ENCODE results near the gene SLC50A1. TPM values are rescaled to one million over a fixed set of nuclear protein-coding genes. Genes with fewer than 3 reads are reported as not detected.
"Not testable (repeated sequence)": the region's sequence is repeated elsewhere in the genome, so short reads cannot be mapped to it uniquely, and the experiment has no call there.

SLC50A1 gene
- total and polyA plus RNA-seq, 2 donors: 25.7 to 54.5 TPM

DNA sequence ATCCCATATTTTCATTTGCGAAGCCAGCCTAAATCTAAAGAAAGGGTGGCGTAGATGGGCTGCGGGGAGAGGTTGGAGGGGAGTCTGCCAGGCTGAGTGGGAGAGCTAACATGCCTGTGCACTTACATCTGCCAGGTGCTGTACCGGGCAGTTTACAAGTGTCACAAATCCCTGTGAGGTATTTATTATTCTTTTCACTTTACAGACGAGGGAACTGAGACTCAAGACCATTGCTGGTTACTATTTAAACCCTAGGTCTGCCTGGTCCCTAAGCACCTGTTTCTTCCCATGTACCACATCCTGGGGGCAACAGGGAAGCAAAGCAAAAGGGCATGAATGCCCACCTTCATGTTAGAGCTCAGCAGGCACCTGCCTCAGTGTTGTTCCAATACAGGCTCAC is 27.4 kb upstream of the SLC50A1 start:
- no peaks in the 10 kb centered on the region for H3K4me1 ChIP-seq (ENCODE audit: control insufficient read depth in 2 of 2, insufficient read depth in 2 of 2, low read length in 2 of 2)
- DNase-seq (ENCODE audit: low read depth in 6 of 9, low spot score in 9 of 9): no peak
- 95% methylated on average over 5 of the region's 5 CpGs for WGBS
- no peaks in the 10 kb centered on the region for H3K36me3 ChIP-seq (ENCODE audit: control insufficient read depth in 2 of 2, insufficient read depth in 2 of 2, low read length in 1 of 2)
- H3K4me3 ChIP-seq (ENCODE audit: low read length in 2 of 2): no peak overlapping the region
- peaks cover 0 to 3% of the 10 kb centered on the region in 2 donors for H3K9me3 ChIP-seq (ENCODE audit: control insufficient read depth in 2 of 2, insufficient read depth in 1 of 2, low read length in 1 of 2)
- no peaks in the 10 kb centered on the region for H3K27me3 ChIP-seq (ENCODE audit: control insufficient read depth in 2 of 2, insufficient read depth in 1 of 2, low read length in 1 of 2)
- no peak overlapping the region for H3K27ac ChIP-seq (ENCODE audit: low read depth in 1 of 2, low read length in 1 of 2)

DNA sequence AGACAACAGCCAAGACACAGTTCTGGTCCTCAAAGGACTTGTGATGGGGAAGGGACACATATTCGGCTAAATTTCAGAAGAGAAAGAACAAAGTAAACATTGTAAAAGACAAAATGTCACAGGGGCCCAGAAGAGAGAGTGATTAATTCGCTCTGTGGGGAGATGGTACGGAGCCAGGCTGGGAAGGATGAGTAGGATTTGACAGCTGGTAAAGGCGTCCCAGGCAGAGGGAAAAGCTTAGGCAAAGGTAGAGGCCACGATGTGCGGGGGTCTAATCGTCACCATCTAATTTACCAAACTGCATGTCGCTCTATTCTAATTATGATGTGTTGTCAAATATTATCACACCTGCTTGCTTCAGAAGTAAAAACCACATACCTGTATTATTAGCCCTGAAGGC is 25.3 kb upstream of the SLC50A1 start:
- no peaks in the 10 kb centered on the region for H3K4me1 ChIP-seq (ENCODE audit: control insufficient read depth in 2 of 2, insufficient read depth in 2 of 2, low read length in 2 of 2)
- H3K27ac ChIP-seq (ENCODE audit: low read depth in 1 of 2, low read length in 1 of 2): no peak overlapping the region
- H3K27me3 ChIP-seq (ENCODE audit: control insufficient read depth in 2 of 2, insufficient read depth in 1 of 2, low read length in 1 of 2): no peaks in the 10 kb centered on the region
- no peak overlapping the region for H3K4me3 ChIP-seq (ENCODE audit: low read length in 2 of 2)
- DNase-seq (ENCODE audit: low read depth in 6 of 9, low spot score in 9 of 9): no peak
- H3K36me3 ChIP-seq (ENCODE audit: control insufficient read depth in 2 of 2, insufficient read depth in 2 of 2, low read length in 1 of 2): no peaks in the 10 kb centered on the region
- WGBS: 96% methylated on average over 8 of the region's 8 CpGs
- H3K9me3 ChIP-seq (ENCODE audit: control insufficient read depth in 2 of 2, insufficient read depth in 1 of 2, low read length in 1 of 2): peaks cover 0 to 3% of the 10 kb centered on the region in 2 donors

DNA sequence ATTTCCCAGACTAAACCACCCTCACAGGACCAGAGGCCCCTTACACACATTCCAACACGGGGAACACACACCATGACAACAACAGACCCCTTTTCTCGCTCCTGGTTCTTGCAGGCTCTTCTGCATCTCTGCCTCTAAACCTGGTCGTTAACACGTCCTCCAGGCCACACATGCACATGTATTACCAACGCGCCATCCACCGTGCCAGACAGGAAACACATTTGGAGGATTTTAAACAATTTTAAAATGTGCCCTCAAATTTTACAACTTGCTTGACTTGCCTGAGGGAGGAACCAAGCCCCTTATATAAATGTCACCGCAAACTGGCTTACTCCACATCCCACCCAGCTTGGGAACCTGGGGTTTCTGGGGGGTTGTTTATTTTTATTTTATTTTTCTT is 24.8 kb upstream of the SLC50A1 start:
- DNase-seq (ENCODE audit: low read depth in 6 of 9, low spot score in 9 of 9): no peak
- H3K4me1 ChIP-seq (ENCODE audit: control insufficient read depth in 2 of 2, insufficient read depth in 2 of 2, low read length in 2 of 2): no peaks in the 10 kb centered on the region
- H3K27ac ChIP-seq (ENCODE audit: low read depth in 1 of 2, low read length in 1 of 2): no peak overlapping the region
- H3K36me3 ChIP-seq (ENCODE audit: control insufficient read depth in 2 of 2, insufficient read depth in 2 of 2, low read length in 1 of 2): no peaks in the 10 kb centered on the region
- H3K4me3 ChIP-seq (ENCODE audit: low read length in 2 of 2): no peak overlapping the region
- no peaks in the 10 kb centered on the region for H3K27me3 ChIP-seq (ENCODE audit: control insufficient read depth in 2 of 2, insufficient read depth in 1 of 2, low read length in 1 of 2)
- WGBS: 28% methylated on average over 8 of the region's 8 CpGs
- H3K9me3 ChIP-seq (ENCODE audit: control insufficient read depth in 2 of 2, insufficient read depth in 1 of 2, low read length in 1 of 2): peaks cover 0 to 3% of the 10 kb centered on the region in 2 donors

DNA sequence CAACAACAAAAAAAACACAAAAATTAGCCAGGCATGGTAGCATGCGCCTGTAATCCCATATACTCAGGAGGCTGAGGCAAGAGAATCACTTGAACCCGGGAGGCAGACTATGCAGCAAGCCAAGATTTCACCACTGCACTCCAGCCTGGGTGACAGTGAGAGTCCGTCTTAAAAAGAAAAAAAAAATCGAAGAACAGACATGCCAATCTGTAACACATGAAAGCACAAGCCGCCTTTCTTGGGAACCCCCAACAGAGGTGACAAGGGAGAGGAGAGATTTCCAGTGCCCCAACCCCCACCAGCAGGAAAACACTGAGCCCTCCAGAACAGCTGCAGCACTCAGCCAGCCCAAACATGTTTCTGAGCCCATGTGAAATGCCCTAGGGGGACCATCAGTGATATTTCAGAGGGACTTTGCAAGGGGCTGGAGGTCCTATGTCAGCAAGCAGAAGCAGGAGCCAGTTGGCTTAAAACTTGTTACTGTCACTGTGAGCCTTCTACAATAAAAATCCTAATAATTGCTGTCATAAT is 22.1 kb upstream of the SLC50A1 start:
- no peak for DNase-seq (ENCODE audit: low read depth in 6 of 9, low spot score in 9 of 9)
- no peaks in the 10 kb centered on the region for H3K36me3 ChIP-seq (ENCODE audit: control insufficient read depth in 2 of 2, insufficient read depth in 2 of 2, low read length in 1 of 2)
- no peak overlapping the region for H3K4me3 ChIP-seq (ENCODE audit: low read length in 2 of 2)
- no peak overlapping the region for H3K27ac ChIP-seq (ENCODE audit: low read depth in 1 of 2, low read length in 1 of 2)
- no peaks in the 10 kb centered on the region for H3K4me1 ChIP-seq (ENCODE audit: control insufficient read depth in 2 of 2, insufficient read depth in 2 of 2, low read length in 2 of 2)
- peaks cover 0 to 13% of the 10 kb centered on the region in 2 donors for H3K27me3 ChIP-seq (ENCODE audit: control insufficient read depth in 2 of 2, insufficient read depth in 1 of 2, low read length in 1 of 2)
- peaks cover 0 to 3% of the 10 kb centered on the region in 2 donors for H3K9me3 ChIP-seq (ENCODE audit: control insufficient read depth in 2 of 2, insufficient read depth in 1 of 2, low read length in 1 of 2)
- 92% methylated on average over 5 of the region's 5 CpGs for WGBS

GRCh38 chr1:155116113-155116764 is 19.4 kb upstream of the SLC50A1 start:
- no peaks in the 10 kb centered on the region for H3K4me1 ChIP-seq (ENCODE audit: control insufficient read depth in 2 of 2, insufficient read depth in 2 of 2, low read length in 2 of 2)
- no peak for DNase-seq (ENCODE audit: low read depth in 6 of 9, low spot score in 9 of 9)
- 94% methylated on average over 5 of the region's 5 CpGs for WGBS
- H3K4me3 ChIP-seq (ENCODE audit: low read length in 2 of 2): no peak overlapping the region
- peaks cover 0 to 3% of the 10 kb centered on the region in 2 donors for H3K9me3 ChIP-seq (ENCODE audit: control insufficient read depth in 2 of 2, insufficient read depth in 1 of 2, low read length in 1 of 2)
- H3K27ac ChIP-seq (ENCODE audit: low read depth in 1 of 2, low read length in 1 of 2): no peak overlapping the region
- H3K27me3 ChIP-seq (ENCODE audit: control insufficient read depth in 2 of 2, insufficient read depth in 1 of 2, low read length in 1 of 2): peaks cover 0 to 28% of the 10 kb centered on the region in 2 donors
- H3K36me3 ChIP-seq (ENCODE audit: control insufficient read depth in 2 of 2, insufficient read depth in 2 of 2, low read length in 1 of 2): no peaks in the 10 kb centered on the region

GRCh38 chr1:155117610-155118009 is 18.0 kb upstream of the SLC50A1 start:
- no peak overlapping the region for H3K4me3 ChIP-seq (ENCODE audit: low read length in 2 of 2)
- H3K27ac ChIP-seq (ENCODE audit: low read depth in 1 of 2, low read length in 1 of 2): no peak overlapping the region
- H3K36me3 ChIP-seq (ENCODE audit: control insufficient read depth in 2 of 2, insufficient read depth in 2 of 2, low read length in 1 of 2): no peaks in the 10 kb centered on the region
- H3K27me3 ChIP-seq (ENCODE audit: control insufficient read depth in 2 of 2, insufficient read depth in 1 of 2, low read length in 1 of 2): peaks cover 0 to 36% of the 10 kb centered on the region in 2 donors
- no peaks in the 10 kb centered on the region for H3K9me3 ChIP-seq (ENCODE audit: control insufficient read depth in 2 of 2, insufficient read depth in 1 of 2, low read length in 1 of 2)
- 84% methylated on average over 4 of the region's 4 CpGs for WGBS
- no peak for DNase-seq (ENCODE audit: low read depth in 6 of 9, low spot score in 9 of 9)
- no peaks in the 10 kb centered on the region for H3K4me1 ChIP-seq (ENCODE audit: control insufficient read depth in 2 of 2, insufficient read depth in 2 of 2, low read length in 2 of 2)

- H3K9me3 ChIP-seq (ENCODE audit: control insufficient read depth in 2 of 2, insufficient read depth in 1 of 2, low read length in 1 of 2); H3K4me3 ChIP-seq (ENCODE audit: low read length in 2 of 2); H3K36me3 ChIP-seq (ENCODE audit: control insufficient read depth in 2 of 2, insufficient read depth in 2 of 2, low read length in 1 of 2); H3K4me1 ChIP-seq (ENCODE audit: control insufficient read depth in 2 of 2, insufficient read depth in 2 of 2, low read length in 2 of 2); H3K27ac ChIP-seq (ENCODE audit: low read depth in 1 of 2, low read length in 1 of 2); DNase-seq (ENCODE audit: low read depth in 6 of 9, low spot score in 9 of 9): not testable (repeated sequence)
- WGBS: 93% methylated on average over 7 of the region's 7 CpGs
- peaks cover 0 to 36% of the 10 kb centered on the region in 2 donors for H3K27me3 ChIP-seq (ENCODE audit: control insufficient read depth in 2 of 2, insufficient read depth in 1 of 2, low read length in 1 of 2)
Observed at GRCh38 chr1:155118090-155118489, 17.6 kb upstream of the SLC50A1 start.

DNA sequence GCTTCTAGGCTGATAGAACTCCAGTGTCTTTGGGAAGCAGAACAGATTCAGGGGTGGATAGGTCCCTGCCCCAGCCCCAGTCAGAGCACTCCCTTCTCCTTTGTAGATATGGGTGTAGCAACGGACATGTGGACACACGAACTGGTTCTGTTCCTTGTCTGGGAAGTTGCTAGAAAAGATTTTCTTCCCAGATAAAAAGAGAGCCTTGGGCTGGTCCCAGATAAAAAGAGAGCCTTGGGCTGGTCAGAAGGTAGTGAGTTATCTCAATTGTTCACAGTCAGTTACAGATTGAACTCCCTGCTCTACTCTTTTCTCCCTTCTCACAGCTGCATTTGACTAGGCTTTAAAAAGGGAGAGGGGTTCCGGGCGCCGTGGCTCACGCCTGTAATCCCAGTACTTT is 15.4 kb upstream of the SLC50A1 start:
- H3K9me3 ChIP-seq (ENCODE audit: control insufficient read depth in 2 of 2, insufficient read depth in 1 of 2, low read length in 1 of 2): no peaks in the 10 kb centered on the region
- no peaks in the 10 kb centered on the region for H3K36me3 ChIP-seq (ENCODE audit: control insufficient read depth in 2 of 2, insufficient read depth in 2 of 2, low read length in 1 of 2)
- H3K27me3 ChIP-seq (ENCODE audit: control insufficient read depth in 2 of 2, insufficient read depth in 1 of 2, low read length in 1 of 2): peaks cover 0 to 53% of the 10 kb centered on the region in 2 donors
- peaks cover 0 to 4% of the 10 kb centered on the region in 2 donors for H3K4me1 ChIP-seq (ENCODE audit: control insufficient read depth in 2 of 2, insufficient read depth in 2 of 2, low read length in 2 of 2)
- H3K27ac ChIP-seq (ENCODE audit: low read depth in 1 of 2, low read length in 1 of 2): no peak overlapping the region
- 90% methylated on average over 6 of the region's 6 CpGs for WGBS
- H3K4me3 ChIP-seq (ENCODE audit: low read length in 2 of 2): no peak overlapping the region
- DNase-seq (ENCODE audit: low read depth in 6 of 9, low spot score in 9 of 9): no peak

- peaks cover 4 to 62% of the 10 kb centered on the region in 2 donors for H3K27me3 ChIP-seq (ENCODE audit: control insufficient read depth in 2 of 2, insufficient read depth in 1 of 2, low read length in 1 of 2)
- H3K4me3 ChIP-seq (ENCODE audit: low read length in 2 of 2): no peak overlapping the region
- no peak overlapping the region for H3K27ac ChIP-seq (ENCODE audit: low read depth in 1 of 2, low read length in 1 of 2)
- peaks cover 2 to 9% of the 10 kb centered on the region in 2 donors for H3K4me1 ChIP-seq (ENCODE audit: control insufficient read depth in 2 of 2, insufficient read depth in 2 of 2, low read length in 2 of 2)
- H3K36me3 ChIP-seq (ENCODE audit: control insufficient read depth in 2 of 2, insufficient read depth in 2 of 2, low read length in 1 of 2): no peaks in the 10 kb centered on the region
- no peak for DNase-seq (ENCODE audit: low read depth in 6 of 9, low spot score in 9 of 9)
- H3K9me3 ChIP-seq (ENCODE audit: control insufficient read depth in 2 of 2, insufficient read depth in 1 of 2, low read length in 1 of 2): no peaks in the 10 kb centered on the region
- 98% methylated on average over 2 of the region's 2 CpGs for WGBS
Observed at GRCh38 chr1:155121249-155121648, 14.4 kb upstream of the SLC50A1 start.

All from thymus (tissue), 11 donors.